Non-pigmented ciliary epithelial cell (primary cell): ENCODE data around the gene SCUBE3.
A peak's percentile ranks its signal among the peaks of the same experiment; 100 is the strongest.

Experiments
- DNase-seq: peaks from one replicate; pipeline ENCODE4 v3.0.0-alpha.2; 2010; ENCODE audit warnings: low read depth

The SCUBE3 gene

DNA sequence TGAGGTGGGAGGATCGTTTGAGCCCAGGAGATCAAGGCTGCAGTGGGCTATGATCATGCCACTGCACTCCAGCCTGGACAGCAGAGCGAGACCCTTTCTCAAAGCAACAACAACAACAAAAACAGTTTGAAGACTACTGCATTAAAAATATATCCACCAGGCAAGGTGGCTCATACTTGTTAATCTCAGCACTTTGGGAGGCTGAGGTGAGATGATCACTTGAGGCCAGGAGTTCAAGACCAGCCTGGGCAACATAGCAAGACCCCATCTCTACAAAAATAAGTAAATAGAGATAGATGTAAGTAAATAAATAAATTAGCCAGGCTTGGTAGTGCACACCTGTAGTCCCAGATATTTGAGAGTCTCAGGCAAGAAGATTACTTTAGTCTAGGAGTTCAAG, 58.2 kb downstream of the SCUBE3 start:
- DNase-seq: no peak

DNA sequence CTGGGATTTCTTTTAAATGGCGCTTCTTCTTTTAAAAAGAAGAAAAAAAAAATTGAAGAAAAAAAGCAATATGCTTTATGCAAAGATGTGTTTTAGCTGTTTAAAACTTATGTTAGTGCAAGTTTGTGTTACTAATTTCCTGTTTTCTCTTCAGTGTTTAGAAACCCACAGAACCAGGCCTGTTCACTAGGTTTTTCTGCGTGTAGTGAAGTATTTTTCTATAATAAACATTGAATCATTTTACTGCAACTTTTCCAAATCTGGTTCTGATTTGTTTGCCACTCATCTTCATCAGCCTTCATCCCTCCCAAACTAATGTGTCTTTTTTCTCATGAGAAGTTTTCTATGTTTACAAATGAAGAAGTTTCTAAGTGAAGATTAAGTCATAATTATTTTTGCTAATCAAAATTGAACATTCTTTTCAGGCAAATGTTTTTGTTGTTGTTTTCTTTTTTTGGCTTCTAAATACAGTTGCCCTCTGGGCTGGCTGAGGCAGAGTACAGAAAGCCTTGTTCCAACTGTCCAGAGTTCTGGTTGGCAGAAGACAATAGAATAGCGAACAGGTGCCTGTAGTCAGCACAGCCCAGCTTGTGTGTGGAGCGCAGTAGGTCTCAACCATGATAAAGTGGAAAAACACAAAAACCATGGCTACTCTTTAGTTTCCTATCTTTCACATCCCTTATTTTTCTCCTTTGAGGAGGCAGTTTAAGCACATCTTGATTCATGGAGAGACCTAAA, 60.2 kb downstream of the SCUBE3 start:
- DNase-seq: no peak

DNA sequence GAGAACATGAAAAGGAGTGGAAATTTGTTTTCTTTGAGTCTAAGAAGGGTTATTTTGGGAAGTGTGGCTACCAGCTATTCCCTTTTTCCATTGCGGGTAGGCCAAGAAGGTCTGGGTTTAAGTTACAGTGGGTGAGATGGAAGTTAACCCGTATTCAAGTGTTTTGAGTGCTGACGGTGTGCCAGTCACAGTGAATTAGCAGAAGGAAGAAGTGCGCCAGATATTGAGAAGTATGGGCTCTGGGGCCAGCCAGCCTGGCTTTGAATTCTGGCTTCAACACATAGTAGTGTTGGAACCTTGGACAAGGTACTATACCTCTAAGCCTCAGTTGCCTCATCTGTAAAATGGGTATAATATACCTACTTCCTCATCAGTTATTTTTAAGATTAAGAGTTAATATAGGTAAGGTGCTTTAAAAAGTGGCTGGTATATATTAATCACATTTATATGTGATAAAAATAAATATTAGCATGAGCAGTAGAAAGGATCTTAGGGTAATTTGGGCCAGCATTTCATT, 62.0 kb downstream of the SCUBE3 start:
- DNase-seq: no peak

DNA sequence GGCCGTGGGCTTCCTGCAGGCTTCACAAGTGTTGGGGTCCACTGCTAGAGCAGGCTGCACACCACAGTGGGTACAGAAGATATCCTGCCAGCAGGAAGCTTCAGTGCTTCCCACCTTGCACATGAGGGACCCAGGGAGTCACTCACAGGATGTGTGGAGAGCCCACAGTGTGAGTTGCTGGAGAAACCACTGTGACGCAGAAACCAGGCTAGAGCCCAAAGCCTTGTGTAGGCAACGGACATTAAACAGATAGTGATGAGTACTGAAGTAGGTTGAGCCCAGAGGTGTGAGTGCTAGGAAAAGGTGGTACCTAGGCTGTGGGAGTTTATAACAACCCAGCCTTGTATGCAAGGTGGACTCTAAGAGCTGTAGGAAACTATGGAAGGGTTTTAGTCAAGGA, 65.0 kb downstream of the SCUBE3 start:
- DNase-seq: no peak

DNA sequence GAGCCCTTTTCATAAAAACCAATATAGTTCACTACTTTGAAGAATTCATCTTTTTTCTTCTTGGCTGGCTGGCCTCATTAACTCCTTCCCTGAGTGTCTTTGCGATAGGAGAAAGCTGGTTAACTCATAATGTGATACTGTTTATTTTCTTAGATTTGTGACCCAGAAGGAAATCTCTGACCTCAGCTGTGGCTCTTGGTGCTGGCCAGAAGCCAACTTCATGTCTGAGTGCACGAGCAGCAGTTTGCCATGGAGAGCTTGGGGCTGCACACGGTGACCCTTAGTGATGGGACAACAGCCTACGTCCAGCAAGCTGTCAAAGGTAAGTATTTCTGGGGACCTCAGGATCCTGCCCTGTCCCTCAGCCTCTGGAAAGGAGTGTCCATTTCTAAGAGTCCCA, 67.1 kb downstream of the SCUBE3 start:
- no peak for DNase-seq

DNA sequence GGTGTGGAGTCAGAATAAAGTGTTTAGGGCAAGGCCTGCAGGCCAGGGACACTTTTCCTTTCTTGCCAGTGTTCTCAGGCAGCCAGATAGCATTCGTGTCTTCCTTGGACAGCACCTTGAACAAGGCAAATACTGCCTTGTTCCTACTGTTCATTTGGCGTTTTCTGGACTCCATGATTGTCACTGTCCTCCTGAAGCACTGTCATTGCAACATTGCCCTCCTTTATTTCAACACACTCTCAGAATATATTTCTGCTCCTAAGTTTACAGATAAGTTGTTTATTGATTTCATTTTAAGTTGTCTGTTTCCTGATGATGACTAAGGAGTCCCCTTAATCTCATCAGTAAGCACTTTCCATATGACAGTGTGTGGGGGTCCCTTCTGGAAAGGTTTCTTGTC, 68.7 kb downstream of the SCUBE3 start:
- no peak for DNase-seq

DNA sequence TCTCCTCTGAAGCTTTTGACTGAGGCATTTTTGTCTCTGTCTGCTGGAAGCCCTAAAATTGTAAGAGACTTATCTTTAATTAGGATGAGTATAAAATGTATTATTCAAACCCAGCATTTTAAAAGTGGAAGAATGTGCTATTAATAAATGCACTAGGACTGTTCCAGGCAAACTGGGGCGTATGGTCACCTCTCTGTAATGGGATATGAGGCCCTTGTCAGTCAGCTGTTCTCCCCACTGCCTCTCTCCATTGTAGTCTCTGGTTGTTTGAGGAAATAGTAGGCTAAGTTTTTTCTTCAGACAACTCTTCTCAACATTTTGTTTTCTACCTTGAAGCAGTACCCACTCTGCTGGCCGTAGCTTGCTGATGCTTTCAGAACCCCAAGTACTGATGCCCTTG, 69.6 kb downstream of the SCUBE3 start:
- DNase-seq: no peak

DNA sequence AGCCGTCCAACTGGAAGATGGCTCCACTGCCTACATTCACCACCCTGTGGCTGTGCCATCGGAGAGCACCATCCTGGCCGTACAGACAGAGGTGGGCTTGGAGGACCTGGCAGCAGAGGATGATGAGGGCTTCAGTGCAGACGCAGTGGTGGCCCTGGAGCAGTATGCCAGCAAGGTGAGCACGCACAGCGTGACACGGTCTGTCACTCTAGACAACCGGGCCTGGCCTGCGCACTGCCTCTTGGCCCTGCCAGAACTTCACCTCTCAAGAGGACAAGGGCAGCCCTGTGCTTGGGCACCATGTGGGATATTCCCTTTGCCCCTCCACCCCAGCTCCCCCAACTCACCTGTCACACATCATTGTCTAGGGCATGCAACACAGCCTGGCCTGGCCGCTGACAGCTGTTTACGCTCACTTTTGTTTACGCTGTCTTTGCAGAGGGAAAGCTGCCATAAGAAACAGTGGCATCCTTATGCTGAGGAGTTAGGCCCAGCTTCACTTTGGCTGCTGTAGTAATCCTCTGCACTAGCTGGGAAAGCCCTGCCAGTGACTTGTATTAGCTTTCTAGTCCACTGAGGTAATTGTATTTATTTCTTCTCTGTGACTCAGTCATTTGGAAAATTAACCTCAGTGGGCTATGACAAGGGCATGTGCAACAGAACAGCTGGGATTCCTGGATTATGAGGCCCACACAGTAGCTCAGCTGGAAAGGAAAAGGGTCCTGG, 74.1 kb downstream of the SCUBE3 start:
- DNase-seq: peak; percentile 27

DNA sequence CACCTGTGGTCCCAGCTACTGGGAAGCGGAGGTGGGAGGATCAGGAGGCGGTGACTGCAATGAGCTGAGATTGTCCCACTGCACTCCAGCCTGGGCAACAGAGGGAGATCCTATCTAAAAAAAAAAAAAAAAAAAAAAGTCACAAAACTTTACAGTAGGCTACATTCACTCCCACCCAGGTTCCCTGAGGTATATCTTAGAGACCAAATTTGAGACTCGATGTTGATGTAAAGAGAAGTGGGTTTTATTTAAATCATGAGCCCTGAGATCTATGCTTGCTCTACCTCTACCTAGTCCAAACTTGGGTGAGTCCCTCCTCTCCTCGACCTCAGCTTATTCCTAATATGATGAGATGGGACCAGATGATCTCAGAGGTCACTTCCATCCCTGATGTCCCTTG, 75.1 kb downstream of the SCUBE3 start:
- no peak for DNase-seq

DNA sequence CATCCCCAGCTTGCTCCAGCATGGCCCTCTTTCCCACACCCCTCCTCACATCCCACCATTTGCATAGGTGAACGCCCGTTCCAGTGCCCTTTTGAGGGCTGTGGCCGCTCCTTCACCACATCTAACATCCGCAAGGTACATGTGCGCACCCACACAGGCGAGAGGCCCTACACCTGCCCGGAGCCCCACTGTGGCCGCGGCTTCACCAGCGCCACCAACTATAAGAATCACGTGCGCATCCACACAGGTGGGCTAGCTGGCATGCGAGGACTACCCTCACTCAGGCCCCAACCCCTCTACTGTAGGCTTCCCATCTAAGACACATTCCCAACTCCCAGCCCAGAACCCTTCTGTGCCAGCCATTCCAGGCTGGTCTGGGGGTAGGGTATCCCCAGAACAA, 77.7 kb downstream of the SCUBE3 start:
- no peak for DNase-seq

DNA sequence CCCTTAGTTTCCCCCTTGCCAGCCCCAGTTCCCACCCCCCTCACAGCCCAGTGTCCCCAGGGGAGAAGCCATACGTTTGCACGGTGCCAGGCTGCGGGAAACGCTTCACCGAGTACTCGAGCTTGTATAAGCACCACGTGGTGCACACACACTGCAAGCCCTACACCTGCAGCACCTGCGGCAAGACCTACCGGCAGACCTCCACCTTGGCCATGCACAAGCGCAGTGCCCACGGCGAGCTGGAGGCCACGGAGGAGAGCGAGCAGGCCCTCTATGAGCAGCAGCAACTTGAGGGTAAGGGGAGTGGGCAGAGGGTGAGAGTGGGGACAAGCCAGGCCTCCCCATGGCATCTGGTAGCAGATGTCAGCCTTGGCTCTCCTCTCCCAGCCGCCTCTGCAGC, 78.7 kb downstream of the SCUBE3 start:
- no peak for DNase-seq

DNA sequence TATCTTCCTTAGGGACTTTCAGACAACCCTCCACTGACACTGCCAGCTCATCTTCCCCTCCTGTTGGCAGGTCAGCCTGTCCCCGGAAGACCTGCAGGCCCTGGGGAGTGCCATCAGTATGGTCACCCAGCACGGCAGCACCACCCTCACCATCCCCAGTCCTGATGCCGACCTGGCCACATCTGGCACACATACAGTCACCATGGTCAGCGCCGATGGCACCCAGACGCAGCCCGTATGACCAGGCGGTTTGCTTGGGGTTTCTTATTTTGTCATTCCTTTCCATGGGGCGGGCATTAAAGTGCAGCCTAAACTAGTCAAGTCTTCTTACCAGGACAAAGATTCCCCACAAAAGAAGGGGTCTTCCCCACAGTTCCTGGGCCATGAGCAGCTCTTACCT, 79.9 kb downstream of the SCUBE3 start:
- no peak for DNase-seq

DNA sequence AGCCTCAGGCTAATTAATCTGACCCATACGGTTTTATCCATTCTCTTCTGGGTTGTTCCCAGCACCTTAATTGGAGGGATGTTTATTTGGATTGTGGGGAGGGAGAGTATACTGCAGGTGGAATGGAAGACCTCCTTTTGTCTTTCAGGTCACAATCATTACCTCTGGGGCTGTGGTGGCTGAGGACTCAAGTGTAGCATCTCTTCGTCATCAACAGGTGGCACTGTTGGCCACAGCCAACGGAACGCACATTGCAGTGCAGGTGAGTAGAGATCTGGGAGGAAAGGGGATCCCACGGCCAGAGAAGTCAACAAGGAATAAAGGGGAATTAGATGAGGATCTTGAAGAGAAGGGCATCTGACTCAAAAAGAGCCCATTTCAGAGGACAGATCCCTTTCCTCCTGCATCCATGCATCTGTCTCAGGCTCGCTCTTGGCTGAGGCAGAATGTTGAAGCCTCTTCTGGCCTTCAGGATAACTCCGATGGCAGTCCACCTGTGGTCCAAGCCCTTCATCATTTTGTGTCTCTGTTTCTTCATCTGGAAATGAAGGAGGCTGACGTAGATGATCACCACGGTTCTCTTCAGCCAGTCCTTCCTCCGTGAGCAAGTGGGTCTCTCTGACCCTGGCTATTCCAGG, 80.7 kb downstream of the SCUBE3 start:
- DNase-seq: no peak

DNA sequence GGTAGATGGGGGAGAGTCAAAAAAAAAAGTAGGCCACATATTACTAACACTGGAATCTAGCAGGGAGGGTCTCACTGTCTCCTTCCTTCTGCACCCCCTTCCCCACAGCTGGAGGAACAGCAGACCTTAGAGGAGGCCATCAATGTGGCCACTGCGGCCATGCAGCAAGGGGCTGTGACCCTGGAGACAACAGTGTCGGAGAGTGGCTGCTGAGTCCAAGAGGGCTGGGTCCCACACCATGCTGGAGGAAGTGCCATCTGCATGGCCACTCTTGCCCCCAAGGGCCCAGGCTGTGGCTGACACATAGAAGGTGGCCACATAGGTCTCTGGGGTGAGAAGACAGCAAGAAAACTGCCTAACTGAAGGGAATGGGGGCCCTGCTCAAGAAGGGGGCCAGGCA, 81.3 kb downstream of the SCUBE3 start:
- DNase-seq: no peak

DNA sequence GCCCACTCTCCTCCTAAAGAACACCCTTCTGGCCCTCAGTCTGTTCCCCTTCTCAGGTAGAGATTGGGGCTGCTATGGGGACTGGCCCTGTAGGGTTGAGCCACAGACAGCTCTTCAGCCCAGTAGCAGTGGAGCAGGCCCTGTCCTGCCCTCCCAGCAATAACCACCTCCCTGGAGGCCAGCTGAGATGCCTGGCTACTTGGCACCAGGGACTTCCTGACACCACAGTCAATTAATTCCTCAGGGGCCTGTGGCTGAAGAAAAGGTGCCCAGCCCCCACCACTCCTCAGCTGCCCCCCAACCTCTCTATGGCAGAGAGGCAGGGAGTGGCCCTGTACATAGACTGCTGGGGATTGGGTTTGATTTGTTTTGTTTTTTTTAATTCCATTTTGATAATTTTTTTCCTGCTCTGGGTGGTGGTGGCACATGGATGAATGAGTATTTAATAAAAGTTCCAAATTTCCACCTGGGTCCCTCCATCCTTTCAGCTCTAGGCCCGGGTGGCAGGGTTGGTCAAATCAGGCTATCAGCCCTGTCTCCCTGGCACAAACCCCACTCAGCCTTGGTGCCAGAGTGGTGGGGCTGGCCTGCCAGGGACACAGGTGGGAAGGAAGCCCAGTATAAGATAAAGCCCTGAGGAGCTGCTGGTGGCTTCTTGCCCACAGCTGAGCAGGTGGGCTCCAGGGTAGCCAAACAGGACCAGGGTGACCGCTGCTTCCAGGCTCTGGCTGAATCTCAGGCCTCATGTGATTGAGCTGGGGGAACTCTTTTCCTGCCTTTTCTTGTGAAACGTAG, 82.0 kb downstream of the SCUBE3 start:
- DNase-seq: no peak

DNA sequence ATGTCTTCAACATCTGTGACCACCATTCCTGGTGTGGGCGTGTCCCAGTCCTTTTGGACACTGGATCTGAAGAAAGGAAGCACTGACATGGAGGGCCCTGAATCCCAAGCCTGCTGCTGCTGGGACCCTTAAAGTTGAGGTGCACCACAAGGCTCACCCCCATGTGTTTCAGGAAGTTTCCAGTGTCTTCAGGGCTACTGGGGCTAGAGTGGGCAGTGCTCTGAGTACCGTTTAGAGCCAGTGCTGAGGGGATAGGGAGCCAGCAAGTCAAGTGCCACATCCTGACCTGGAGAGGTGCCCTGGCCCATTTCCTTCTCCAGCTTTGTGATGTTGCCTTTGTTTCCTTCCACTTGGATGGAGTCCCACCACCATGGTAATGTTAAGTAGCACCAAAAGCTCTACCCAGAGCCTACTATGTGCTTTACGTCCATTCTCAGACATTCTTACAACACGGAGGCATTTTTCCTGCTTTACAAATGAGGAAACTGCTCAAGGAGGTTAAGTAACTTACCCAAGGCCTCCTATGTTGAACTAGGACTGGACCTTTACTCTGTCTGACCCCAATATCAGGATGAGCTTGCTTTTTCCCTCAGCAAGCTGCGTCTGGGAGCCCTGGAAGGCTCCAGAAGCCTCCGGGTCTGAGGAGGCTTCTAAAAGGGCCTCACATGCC, 83.3 kb downstream of the SCUBE3 start:
- DNase-seq: no peak

DNA sequence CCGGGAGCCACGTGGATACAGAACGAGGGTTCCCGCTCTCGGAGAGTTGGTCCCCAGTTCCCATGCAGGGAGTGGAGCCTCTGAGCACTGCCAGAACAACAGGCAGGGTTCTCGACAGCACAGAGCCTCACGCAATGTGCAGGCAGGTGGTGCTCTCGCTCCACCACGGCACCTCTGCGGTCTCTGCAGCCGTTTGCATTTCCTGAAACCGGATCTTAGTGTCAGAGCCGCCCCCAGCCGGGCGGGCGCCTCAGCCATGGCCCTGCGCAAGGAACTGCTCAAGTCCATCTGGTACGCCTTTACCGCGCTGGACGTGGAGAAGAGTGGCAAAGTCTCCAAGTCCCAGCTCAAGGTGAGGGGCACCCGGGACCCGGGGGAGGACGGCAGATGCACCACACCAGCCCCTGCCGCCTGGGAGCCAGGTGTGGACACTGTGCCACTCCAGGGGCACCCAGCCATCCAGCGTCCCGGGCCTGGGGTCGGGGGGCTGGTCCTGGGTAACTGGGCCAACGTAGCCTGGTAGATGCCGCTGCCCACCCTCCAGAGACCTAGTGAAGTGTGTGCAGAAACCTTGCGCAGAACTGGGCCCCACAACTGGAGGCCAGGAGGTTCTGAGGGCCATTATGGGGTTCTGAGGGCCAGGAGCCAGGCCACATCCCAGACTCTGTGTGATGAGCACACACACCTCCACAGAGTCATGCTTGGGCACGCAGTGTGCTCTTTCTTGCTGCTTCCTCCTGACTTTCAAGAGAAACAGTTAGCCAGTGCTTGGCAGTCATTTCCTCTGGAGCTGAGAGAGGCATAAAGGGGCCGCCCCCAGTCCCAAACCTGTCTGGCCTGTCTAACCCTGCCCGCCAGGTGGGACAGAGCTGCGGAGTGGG, 84.1 kb downstream of the SCUBE3 start, which contains the start of gene DEF6:
TSS of gene DEF6 (plus strand) at position 218 of the 881 bp plus-strand sequence. CDS start at position 257, 39 bp downstream.
- no peak for DNase-seq

DNA sequence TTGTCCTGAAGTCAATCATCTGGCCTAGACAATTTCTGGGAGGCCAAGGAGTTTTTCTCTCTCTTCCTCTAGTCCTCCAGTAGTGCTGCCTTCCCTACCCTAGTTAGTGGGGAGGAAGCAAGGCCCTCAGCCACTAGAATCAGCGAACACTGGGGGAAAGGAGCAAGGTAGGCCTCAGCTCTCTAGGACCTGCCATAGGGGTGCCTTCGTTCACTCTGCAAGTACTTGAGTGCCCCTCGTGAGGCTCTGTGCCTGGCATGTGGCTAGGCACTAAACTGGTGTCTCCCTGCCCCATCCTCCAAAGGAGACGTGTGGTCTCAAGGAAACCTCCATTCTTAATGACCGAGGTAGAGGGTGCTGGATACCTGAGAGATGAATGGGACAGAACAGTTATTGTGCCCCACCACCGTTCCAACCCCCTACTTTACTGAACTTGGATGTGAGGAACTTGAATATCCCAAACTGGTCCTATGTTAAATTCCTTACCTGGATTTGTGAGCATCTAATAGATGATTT, 84.9 kb downstream of the SCUBE3 start:
- DNase-seq: no peak

DNA sequence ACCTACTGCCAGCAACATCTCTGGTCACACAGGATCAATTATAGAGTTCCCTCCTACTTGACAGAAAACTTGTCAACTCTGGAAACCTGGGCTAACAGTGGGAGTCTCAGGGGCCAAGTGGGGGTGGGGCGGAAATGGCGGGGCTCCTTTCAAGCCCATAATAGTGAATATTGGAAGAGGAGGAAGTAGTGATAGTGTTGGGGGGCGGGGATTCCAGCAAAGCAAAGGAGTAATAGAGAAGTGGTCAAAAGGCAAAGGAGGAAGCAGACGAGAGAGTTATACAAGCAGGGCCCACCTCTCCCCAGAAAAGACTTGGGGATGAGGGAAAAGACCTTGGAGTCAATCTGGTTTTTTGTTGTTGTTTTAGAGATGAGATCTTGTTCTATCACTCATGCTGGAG, 85.9 kb downstream of the SCUBE3 start:
- no peak for DNase-seq

DNA sequence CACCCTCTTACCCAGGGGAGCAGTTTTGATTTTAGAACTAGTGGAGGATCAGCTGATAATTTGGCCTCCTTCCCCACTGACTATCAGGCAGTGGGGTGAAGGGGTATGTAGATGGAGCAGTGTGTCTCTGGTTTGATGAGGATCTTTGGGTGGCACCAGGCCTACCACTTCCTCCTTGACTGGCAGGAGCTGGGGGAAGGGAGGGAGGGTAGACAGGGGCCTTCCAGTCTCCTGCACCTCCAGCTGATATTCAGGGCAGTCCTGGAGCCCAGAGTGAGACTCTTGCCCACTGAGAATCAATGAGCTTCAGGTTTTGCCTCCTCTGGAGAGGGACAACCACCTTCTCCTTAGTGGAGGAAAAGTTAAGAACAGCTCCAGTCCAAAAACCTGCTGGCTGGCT, 87.1 kb downstream of the SCUBE3 start:
- no peak for DNase-seq
